ENCODE data around the gene RABGAP1L. TPM values are rescaled to one million over a fixed set of nuclear protein-coding genes. Genes with fewer than 3 reads are reported as not detected.

RABGAP1L gene
- total and polyA plus RNA-seq, 2 of the 4 experiments (the other 2 are of a cell fraction), result 7.9 to 26.7 TPM

GRCh38 chr1:174640783-174641182 is 481.5 kb downstream of the RABGAP1L start:
- in situ Hi-C loops (cut with MboI; ENCODE audit: low sequenced_read_pairs), result no loop called here
- ChIA-PET CTCF (no interaction called here), POLR2A (ENCODE audit: unreplicated experiment) (no interaction called here)
- Histone ChIP-seq H3K9ac (ENCODE audit: low read depth, low read length) (no peak overlapping the region), H3K9me1 (ENCODE audit: insufficient read depth, low read length) (no peaks in the 10 kb centered on the region), H4K5ac (ENCODE audit: low read depth, low read length) (no peak overlapping the region), H2AK5ac (ENCODE audit: low read depth, low read length) (no peak overlapping the region), H4K20me1 (ENCODE audit: insufficient read depth, low read length) (no peaks in the 10 kb centered on the region), H3K4me1 (ENCODE audit: control insufficient read depth, insufficient read depth, low read length) (no peaks in the 10 kb centered on the region), H2BK20ac (ENCODE audit: low read depth, low read length) (no peak overlapping the region), H3K4me2 (ENCODE audit: low read depth, low read length) (no peak overlapping the region), H2BK5ac (ENCODE audit: low read depth, low read length, poor library complexity, severe bottlenecking) (no peak overlapping the region), H3K27ac (ENCODE audit: insufficient read depth, low read length) (no peak overlapping the region), H3K36me3 (ENCODE audit: control insufficient read depth, insufficient read depth, low read length) (no peaks in the 10 kb centered on the region), H2AK9ac (replicated peaks; ENCODE audit: low read depth, low read length, poor library complexity) (no peak overlapping the region), H3K56ac (ENCODE audit: extremely low read depth, insufficient read depth, low read length) (no peak overlapping the region), H3K27me3 (ENCODE audit: control insufficient read depth, insufficient read depth, low read length) (no peaks in the 10 kb centered on the region), H3K23ac (ENCODE audit: low read depth, low read length) (no peak overlapping the region), H3K14ac (replicated peaks; ENCODE audit: low read depth, low read length) (no peak overlapping the region), H3K9me3 (ENCODE audit: control insufficient read depth, insufficient read depth, low read length) (no peaks in the 10 kb centered on the region), H4K8ac (ENCODE audit: low read depth in 2 of 2, low read length in 2 of 2) (no peak overlapping the region), H4K91ac (ENCODE audit: insufficient read depth, low read depth, low read length) (no peak overlapping the region), H3K4me3 (ENCODE audit: insufficient read depth, low read depth, low read length) (no peak overlapping the region), H2AFZ (replicated peaks; ENCODE audit: low read length, poor library complexity) (no peak overlapping the region), H2BK15ac (ENCODE audit: low read depth, low read length) (no peak overlapping the region), H3K4ac (ENCODE audit: low read depth, low read length) (no peak overlapping the region), H3K79me1 (ENCODE audit: low read depth in 1 of 2, low read length in 2 of 2) (no peaks in the 10 kb centered on the region), H2BK120ac (ENCODE audit: low read depth, low read length) (no peak overlapping the region), H3K18ac (ENCODE audit: low read depth, low read length) (no peak overlapping the region)
- DNase-seq (no peak), ATAC-seq (ENCODE audit: low read depth) (no peak)
- dilution Hi-C loops (cut with HindIII; ENCODE audit: low sequenced_read_pairs, unreplicated experiment), result no loop called here
- TF ChIP-seq NFE2L2 (IDR thresholded peaks at IDR 0.05; ENCODE audit: low read depth, low read length), result no peak
- TF ChIP-seq CTCF (conservative IDR thresholded peaks at IDR 0.05; ENCODE audit: low read depth, low read length), result no peak
- TF ChIP-seq SMC3 (IDR thresholded peaks at IDR 0.05; ENCODE audit: low read depth, low read length), result no peak
- no peak for TF ChIP-seq RAD21 (IDR thresholded peaks at IDR 0.05; ENCODE audit: low read length)
- TF ChIP-seq USF2 (IDR thresholded peaks at IDR 0.05; ENCODE audit: low read depth, low read length), result no peak
- no peak for TF ChIP-seq MAZ (IDR thresholded peaks at IDR 0.05; ENCODE audit: borderline replicate concordance, low read depth, low read length)
- no peak for TF ChIP-seq MXI1 (IDR thresholded peaks at IDR 0.05; ENCODE audit: borderline replicate concordance, low read depth, low read length)
- no peak for TF ChIP-seq RFX5 (IDR thresholded peaks at IDR 0.05; ENCODE audit: low read depth, low read length)
- TF ChIP-seq ELK1 (IDR thresholded peaks at IDR 0.05; ENCODE audit: borderline replicate concordance, low read depth, low read length), result no peak
- TF ChIP-seq CEBPB (IDR thresholded peaks at IDR 0.05; ENCODE audit: low read depth, low read length), result no peak
- no peak for TF ChIP-seq RCOR1 (IDR thresholded peaks at IDR 0.05; ENCODE audit: insufficient replicate concordance, low read length)
- TF ChIP-seq POLR2A (IDR thresholded peaks at IDR 0.05; ENCODE audit: low read depth, low read length), result no peak
- intact Hi-C loops (cut with micrococcal nuclease), result no loop called here
- BruUV-seq (replicated peaks), result no TSS peak
- no CpG with 5 or more reads among the region's 1 CpG for WGBS, 2 experiments (ENCODE audit: extremely low coverage in 2 of 2, insufficient read length in 1 of 2)
